PFSK-1 (cell line): Measurements from ENCODE around the gene AP2A2.

ENCODE experiments used
- FOXP2 ChIP-seq: optimal IDR thresholded peaks from 2 replicates; pipeline ENCODE3; 2011; ENCODE audit warnings: borderline replicate concordance, control low read depth, inconsistent platforms; ENCODE audit not compliant: insufficient read depth; ENCODE audit errors: extremely low read length, extremely low read depth
- POLR2AphosphoS5 ChIP-seq: IDR thresholded peaks from 2 replicates; pipeline ENCODE4 v1.6.1; 2012; ENCODE audit warnings: low read depth, mild to moderate bottlenecking, control low read depth, low read length, moderate library complexity
- REST ChIP-seq, 2 experiments: IDR thresholded peaks; 2 replicates each; pipeline versions ENCODE4 v1.6.1 to v1.8.0; 2011 to 2012; ENCODE audit warnings: low read depth in 2 of 2, low read length in 2 of 2, control low read depth in 1 of 2, inconsistent platforms in 1 of 2, mild to moderate bottlenecking in 1 of 2, moderate library complexity in 1 of 2; ENCODE audit not compliant: insufficient read depth in 1 of 2
- SIN3A ChIP-seq: IDR thresholded peaks from 2 replicates; pipeline ENCODE4 v1.6.1; 2012; ENCODE audit warnings: mild to moderate bottlenecking, low read length, moderate library complexity, borderline replicate concordance; ENCODE audit not compliant: insufficient read depth
- TAF1 ChIP-seq: IDR thresholded peaks from 2 replicates; pipeline ENCODE4 v1.6.1; 2012; ENCODE audit warnings: low read length, control low read depth, borderline replicate concordance; ENCODE audit not compliant: insufficient read depth

The AP2A2 gene

GRCh38 chr11:924406-925157 is 1.1 kb upstream of the AP2A2 start:
- TF ChIP-seq TAF1 (no peak), REST (IDR thresholded peaks at IDR 0.05; ENCODE audit: insufficient read depth in 1 of 2, low read depth in 2 of 2, low read length in 2 of 2) (no peak), POLR2AphosphoS5 (no peak), FOXP2 (no peak), SIN3A (no peak)

- TF ChIP-seq REST (IDR thresholded peaks at IDR 0.05; ENCODE audit: insufficient read depth in 1 of 2, low read depth in 2 of 2, low read length in 2 of 2) (no peak), SIN3A (no peak), POLR2AphosphoS5 (no peak), FOXP2 (no peak), TAF1 (no peak)
Observed at GRCh38 chr11:925158-925495, 543 bp upstream of the AP2A2 start.

GRCh38 chr11:926341-926916 is 759 bp downstream of the AP2A2 start:
- TF ChIP-seq REST (IDR thresholded peaks at IDR 0.05; ENCODE audit: insufficient read depth in 1 of 2, low read depth in 2 of 2, low read length in 2 of 2) (peak in 1 of 2 experiments; percentile 50; a peak in 1 of 4 replicates), POLR2AphosphoS5 (no peak), SIN3A (peak; percentile 23; the same call in 1 of the 2 replicates), FOXP2 (no peak), TAF1 (peak; percentile 65; the same call in 1 of the 2 replicates)

DNA sequence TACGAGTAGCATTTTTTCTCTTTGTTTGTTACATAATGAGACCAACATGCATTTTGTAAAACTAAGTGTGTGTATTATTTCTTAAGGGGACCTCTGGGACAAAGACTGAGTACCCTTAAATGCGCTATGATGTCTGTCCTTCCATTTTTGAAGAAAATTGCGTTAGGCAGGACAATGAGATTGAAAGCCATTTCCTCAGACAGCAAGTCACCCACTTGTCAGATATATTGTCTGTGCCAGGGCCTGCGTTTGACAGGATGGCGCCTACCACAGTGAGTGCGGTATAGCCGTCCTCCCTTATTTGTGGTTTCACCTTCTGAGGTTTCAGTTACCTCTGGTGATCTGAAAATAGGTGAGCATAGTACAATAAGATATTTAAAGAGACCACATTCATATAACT is 2.2 kb downstream of the AP2A2 start:
- TF ChIP-seq FOXP2 (no peak), SIN3A (no peak), POLR2AphosphoS5 (no peak), REST (IDR thresholded peaks at IDR 0.05; ENCODE audit: insufficient read depth in 1 of 2, low read depth in 2 of 2, low read length in 2 of 2) (no peak), TAF1 (no peak)

DNA sequence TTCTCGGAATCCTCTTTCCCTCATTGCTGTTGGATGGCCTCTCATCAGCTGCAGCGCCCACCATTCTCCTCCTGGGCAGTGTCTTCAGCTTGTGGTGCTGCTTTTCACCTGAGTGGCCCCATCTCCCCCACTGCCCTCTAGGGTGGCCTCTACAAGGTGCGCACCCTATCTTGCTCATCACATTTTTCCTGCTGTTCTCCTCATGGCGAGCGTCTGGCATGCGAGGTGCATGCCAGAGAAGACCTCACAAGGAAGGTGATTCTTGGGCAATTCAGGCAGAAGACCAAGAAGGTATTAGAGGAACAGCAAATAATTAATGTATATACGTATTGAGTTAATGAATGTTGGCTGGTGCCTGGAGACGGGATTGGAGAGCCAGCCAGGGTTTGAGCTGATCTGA is 3.1 kb downstream of the AP2A2 start:
- TF ChIP-seq FOXP2: no peak
